ENCODE measurements around the gene RASSF5.
A peak's percentile ranks its signal among the peaks of the same experiment; 100 is the strongest.

RASSF5 gene

GRCh38 chr1:206637605-206638004, 130.3 kb downstream of the RASSF5 start:
- Mint-ChIP-seq H3K27ac (no peak overlapping the region), H3K4me3 (peak overlapping the region; percentile 53 to 93 (median 65)), H3K36me3 (ENCODE audit: low read depth) (peaks cover 16% of the 10 kb centered on the region), H3K4me1 (peaks cover 40% of the 10 kb centered on the region), H3K9me3 (no peaks in the 10 kb centered on the region), H3K27me3 (ENCODE audit: low read depth) (no peaks in the 10 kb centered on the region)
- TF ChIP-seq CTCF (IDR thresholded peaks at IDR 0.05; ENCODE audit: unreplicated experiment in 3 of 3), result no peak
